ENCODE measurements around the gene FCER1G. TPM values are rescaled to one million over a fixed set of nuclear protein-coding genes. Genes with fewer than 3 reads are reported as not detected.

FCER1G gene
- total and polyA plus RNA-seq, 2 of the 4 experiments (the other 2 are of a cell fraction), result 0.44 TPM; not detected in 1

DNA sequence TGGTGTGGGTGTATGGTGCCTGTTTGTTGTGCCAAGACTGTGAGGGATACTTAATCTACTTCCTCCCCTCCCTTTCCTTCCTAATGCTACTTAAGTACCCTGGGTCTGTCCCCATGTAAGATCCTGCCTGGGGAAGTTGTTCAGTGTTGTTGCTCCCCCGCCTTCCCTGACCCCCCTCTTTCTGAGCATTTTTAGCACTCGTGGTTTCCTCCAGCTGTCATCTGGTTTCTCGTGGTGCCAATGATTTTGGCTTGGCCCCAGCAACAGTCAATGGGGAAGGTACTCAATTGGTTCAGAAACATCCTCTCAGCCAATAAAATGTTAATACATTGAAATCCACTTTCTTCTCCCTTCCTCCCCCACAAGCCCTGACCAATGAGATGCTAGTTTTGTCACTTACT is 29.8 kb upstream of the FCER1G start:
- WGBS, 2 experiments (ENCODE audit: extremely low coverage in 2 of 2, insufficient read length in 1 of 2), result no CpG with 5 or more reads among the region's 3 CpGs
- ChIA-PET POLR2A (ENCODE audit: unreplicated experiment) (no interaction called here), CTCF (no interaction called here)
- Histone ChIP-seq H3K4me3 (ENCODE audit: insufficient read depth, low read depth, low read length) (no peak overlapping the region), H2BK20ac (ENCODE audit: low read depth, low read length) (no peak overlapping the region), H3K9me1 (ENCODE audit: insufficient read depth, low read length) (0 out of 2 replicates have a peak, but pooled peaks cover 6% of the 10 kb centered on the region), H2BK15ac (ENCODE audit: low read depth, low read length) (no peak overlapping the region), H4K20me1 (ENCODE audit: insufficient read depth, low read length) (no peaks in the 10 kb centered on the region), H3K4ac (ENCODE audit: low read depth, low read length) (peak overlapping the region; percentile 18), H3K23ac (ENCODE audit: low read depth, low read length) (peak overlapping the region; percentile 10; the same call in 1 of the 2 replicates), H2AFZ (replicated peaks; ENCODE audit: low read length, poor library complexity) (peak overlapping the region; percentile 73), H3K18ac (ENCODE audit: low read depth, low read length) (0 out of 2 replicates have a peak overlapping the region, but pooled peaks have one; percentile 44), H3K36me3 (ENCODE audit: control insufficient read depth, insufficient read depth, low read length) (no peaks in the 10 kb centered on the region), H3K9ac (ENCODE audit: low read depth, low read length) (no peak overlapping the region), H3K9me3 (ENCODE audit: control insufficient read depth, insufficient read depth, low read length) (no peaks in the 10 kb centered on the region), H2AK9ac (replicated peaks; ENCODE audit: low read depth, low read length, poor library complexity) (no peak overlapping the region), H3K14ac (replicated peaks; ENCODE audit: low read depth, low read length) (peak overlapping the region; percentile 61; the same call in 1 of the 2 replicates), H3K27me3 (ENCODE audit: control insufficient read depth, insufficient read depth, low read length) (no peaks in the 10 kb centered on the region), H2BK120ac (ENCODE audit: low read depth, low read length) (no peak overlapping the region), H3K56ac (ENCODE audit: extremely low read depth, insufficient read depth, low read length) (no peak overlapping the region), H2BK5ac (ENCODE audit: low read depth, low read length, poor library complexity, severe bottlenecking) (peak overlapping the region; percentile 36), H3K4me2 (ENCODE audit: low read depth, low read length) (peak overlapping the region; percentile 70), H2AK5ac (ENCODE audit: low read depth, low read length) (peak overlapping the region; percentile 70; the same call in 1 of the 2 replicates), H4K5ac (ENCODE audit: low read depth, low read length) (peak overlapping the region; percentile 18; the same call in 1 of the 2 replicates), H3K4me1 (ENCODE audit: control insufficient read depth, insufficient read depth, low read length) (peaks cover 3% of the 10 kb centered on the region), H3K79me1 (ENCODE audit: low read depth in 1 of 2, low read length in 2 of 2) (no peaks in the 10 kb centered on the region), H3K27ac (ENCODE audit: insufficient read depth, low read length) (no peak overlapping the region), H4K91ac (ENCODE audit: insufficient read depth, low read depth, low read length) (no peak overlapping the region), H4K8ac (ENCODE audit: low read depth in 2 of 2, low read length in 2 of 2) (peak overlapping the region in 1 of 2 experiments; percentile 35; a peak in 1 of 4 replicates)
- no peak for TF ChIP-seq POLR2A (IDR thresholded peaks at IDR 0.05; ENCODE audit: low read depth, low read length)
- peak; percentile 35; the same call in 1 of the 2 replicates for TF ChIP-seq RFX5 (IDR thresholded peaks at IDR 0.05; ENCODE audit: low read depth, low read length)
- dilution Hi-C loops (cut with HindIII; ENCODE audit: low sequenced_read_pairs, unreplicated experiment) (no loop called here), intact Hi-C loops (cut with micrococcal nuclease) (no loop called here), in situ Hi-C loops (cut with MboI; ENCODE audit: low sequenced_read_pairs) (no loop called here)
- peak; percentile 67 for DNase-seq
- BruUV-seq (replicated peaks), result no TSS peak
- peak; percentile 74 for ATAC-seq (ENCODE audit: low read depth)

Data from IMR-90 (cell line).